ENCODE results near the gene JAK2.

JAK2 gene

GRCh38 chr9:5002811-5003210 is 17.7 kb downstream of the JAK2 start (continued):
- TF ChIP-seq, protein P1, sequence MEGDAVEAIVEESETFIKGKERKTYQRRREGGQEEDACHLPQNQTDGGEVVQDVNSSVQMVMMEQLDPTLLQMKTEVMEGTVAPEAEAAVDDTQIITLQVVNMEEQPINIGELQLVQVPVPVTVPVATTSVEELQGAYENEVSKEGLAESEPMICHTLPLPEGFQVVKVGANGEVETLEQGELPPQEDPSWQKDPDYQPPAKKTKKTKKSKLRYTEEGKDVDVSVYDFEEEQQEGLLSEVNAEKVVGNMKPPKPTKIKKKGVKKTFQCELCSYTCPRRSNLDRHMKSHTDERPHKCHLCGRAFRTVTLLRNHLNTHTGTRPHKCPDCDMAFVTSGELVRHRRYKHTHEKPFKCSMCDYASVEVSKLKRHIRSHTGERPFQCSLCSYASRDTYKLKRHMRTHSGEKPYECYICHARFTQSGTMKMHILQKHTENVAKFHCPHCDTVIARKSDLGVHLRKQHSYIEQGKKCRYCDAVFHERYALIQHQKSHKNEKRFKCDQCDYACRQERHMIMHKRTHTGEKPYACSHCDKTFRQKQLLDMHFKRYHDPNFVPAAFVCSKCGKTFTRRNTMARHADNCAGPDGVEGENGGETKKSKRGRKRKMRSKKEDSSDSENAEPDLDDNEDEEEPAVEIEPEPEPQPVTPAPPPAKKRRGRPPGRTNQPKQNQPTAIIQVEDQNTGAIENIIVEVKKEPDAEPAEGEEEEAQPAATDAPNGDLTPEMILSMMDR (tag by site-specific recombination; IDR thresholded peaks at IDR 0.05) = no peak
- TF ChIP-seq WT1 (tag by site-specific recombination; IDR thresholded peaks at IDR 0.05) = no peak
- TF ChIP-seq ZNF645 (tag by site-specific recombination; IDR thresholded peaks at IDR 0.05) = no peak

DNA sequence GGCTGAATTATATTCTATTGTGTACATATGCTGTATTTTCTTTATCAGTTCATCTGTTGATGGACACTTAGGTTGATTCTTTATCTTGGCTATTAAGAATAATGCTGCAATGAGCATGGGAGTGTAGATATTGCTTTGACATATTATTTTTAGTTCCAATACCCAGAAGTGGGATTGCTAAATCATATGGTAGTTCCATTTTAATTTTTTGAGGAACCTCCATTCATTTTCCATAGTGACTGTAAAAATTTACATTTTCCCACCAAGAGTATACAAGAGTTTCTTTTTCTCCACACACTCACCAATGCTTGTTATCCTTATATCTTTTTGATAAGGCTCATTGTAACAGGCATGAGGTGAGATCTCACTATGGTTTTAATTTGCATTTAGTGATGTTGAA is 19.4 kb downstream of the JAK2 start:
- ChIA-PET POLR2A (no interaction called here), CTCF (no interaction called here)
- Histone ChIP-seq H3K9me3 (ENCODE audit: control insufficient read depth, insufficient read depth, low read depth, low read length) (no peaks in the 10 kb centered on the region), H3K27ac (ENCODE audit: extremely low read depth, low read depth, low read length) (no peak overlapping the region), H3K4me1 (ENCODE audit: control insufficient read depth, insufficient read depth, low read length) (no peaks in the 10 kb centered on the region), H3K36me3 (ENCODE audit: control insufficient read depth in 2 of 2, insufficient read depth in 1 of 2, low read length in 2 of 2) (no peaks in the 10 kb centered on the region), H3K4me3 (ENCODE audit: low read depth, low read length) (no peak overlapping the region)
- TF ChIP-seq ZFP69B (tag by site-specific recombination; IDR thresholded peaks at IDR 0.05) = no peak

- no peak for TF ChIP-seq SCRT2 (tag by site-specific recombination; IDR thresholded peaks at IDR 0.05)
- TF ChIP-seq, protein P2, sequence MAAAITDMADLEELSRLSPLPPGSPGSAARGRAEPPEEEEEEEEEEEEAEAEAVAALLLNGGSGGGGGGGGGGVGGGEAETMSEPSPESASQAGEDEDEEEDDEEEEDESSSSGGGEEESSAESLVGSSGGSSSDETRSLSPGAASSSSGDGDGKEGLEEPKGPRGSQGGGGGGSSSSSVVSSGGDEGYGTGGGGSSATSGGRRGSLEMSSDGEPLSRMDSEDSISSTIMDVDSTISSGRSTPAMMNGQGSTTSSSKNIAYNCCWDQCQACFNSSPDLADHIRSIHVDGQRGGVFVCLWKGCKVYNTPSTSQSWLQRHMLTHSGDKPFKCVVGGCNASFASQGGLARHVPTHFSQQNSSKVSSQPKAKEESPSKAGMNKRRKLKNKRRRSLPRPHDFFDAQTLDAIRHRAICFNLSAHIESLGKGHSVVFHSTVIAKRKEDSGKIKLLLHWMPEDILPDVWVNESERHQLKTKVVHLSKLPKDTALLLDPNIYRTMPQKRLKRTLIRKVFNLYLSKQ (tag by site-specific recombination; IDR thresholded peaks at IDR 0.05; ENCODE audit: borderline replicate concordance) = no peak
- ChIA-PET POLR2A (no interaction called here), CTCF (no interaction called here)
Observed at GRCh38 chr9:5008202-5008601, 23.1 kb downstream of the JAK2 start.

GRCh38 chr9:5013374-5013773 is 28.3 kb downstream of the JAK2 start:
- Histone ChIP-seq H3K4me3 (ENCODE audit: low read depth, low read length) (no peak overlapping the region), H3K4me1 (ENCODE audit: control insufficient read depth, insufficient read depth, low read length) (no peaks in the 10 kb centered on the region), H3K27ac (ENCODE audit: extremely low read depth, low read depth, low read length) (no peak overlapping the region), H3K9me3 (ENCODE audit: control insufficient read depth, insufficient read depth, low read depth, low read length) (no peaks in the 10 kb centered on the region), H3K36me3 (ENCODE audit: control insufficient read depth in 2 of 2, insufficient read depth in 1 of 2, low read length in 2 of 2) (no peaks in the 10 kb centered on the region)
- CTCF ChIA-PET = interaction anchor here (1.0 kb wide), 1 partner anchor 806 kb away, joined by 3 read pairs; no protein-coding TSS in a partner anchor
- TF ChIP-seq ZNF266 (tag by site-specific recombination; IDR thresholded peaks at IDR 0.05; ENCODE audit: low read depth) = no peak
- no peak for TF ChIP-seq ZNF585B (tag by site-specific recombination; IDR thresholded peaks at IDR 0.05)
- no peak for TF ChIP-seq ZNF555 (tag by site-specific recombination; conservative IDR thresholded peaks at IDR 0.05)
- no peak for TF ChIP-seq OSR2 (tag by site-specific recombination; IDR thresholded peaks at IDR 0.05)
- TF ChIP-seq ZNF426 (tag by site-specific recombination; IDR thresholded peaks at IDR 0.05) = no peak
- no peak for TF ChIP-seq ZNF624 (tag by site-specific recombination; IDR thresholded peaks at IDR 0.05)
- TF ChIP-seq ZBTB26 (tag by site-specific recombination; optimal IDR thresholded peaks at IDR 0.05) = no peak
- TF ChIP-seq ZNF529 (tag by site-specific recombination; IDR thresholded peaks at IDR 0.05; ENCODE audit: insufficient replicate concordance) = no peak
- TF ChIP-seq ZNF792 (tag by site-specific recombination; IDR thresholded peaks at IDR 0.05) = no peak
- no peak for TF ChIP-seq ZNF184 (tag by site-specific recombination; IDR thresholded peaks at IDR 0.05)
- TF ChIP-seq, protein P3, sequence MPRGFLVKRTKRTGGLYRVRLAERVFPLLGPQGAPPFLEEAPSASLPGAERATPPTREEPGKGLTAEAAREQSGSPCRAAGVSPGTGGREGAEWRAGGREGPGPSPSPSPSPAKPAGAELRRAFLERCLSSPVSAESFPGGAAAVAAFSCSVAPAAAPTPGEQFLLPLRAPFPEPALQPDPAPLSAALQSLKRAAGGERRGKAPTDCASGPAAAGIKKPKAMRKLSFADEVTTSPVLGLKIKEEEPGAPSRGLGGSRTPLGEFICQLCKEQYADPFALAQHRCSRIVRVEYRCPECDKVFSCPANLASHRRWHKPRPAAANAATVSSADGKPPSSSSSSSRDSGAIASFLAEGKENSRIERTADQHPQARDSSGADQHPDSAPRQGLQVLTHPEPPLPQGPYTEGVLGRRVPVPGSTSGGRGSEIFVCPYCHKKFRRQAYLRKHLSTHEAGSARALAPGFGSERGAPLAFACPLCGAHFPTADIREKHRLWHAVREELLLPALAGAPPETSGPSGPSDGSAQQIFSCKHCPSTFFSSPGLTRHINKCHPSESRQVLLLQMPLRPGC (tag by site-specific recombination; IDR thresholded peaks at IDR 0.05) = no peak
- no peak for TF ChIP-seq ZNF548 (tag by site-specific recombination; IDR thresholded peaks at IDR 0.05)
- no peak for TF ChIP-seq ZNF777 (tag by site-specific recombination; IDR thresholded peaks at IDR 0.05; ENCODE audit: borderline replicate concordance)
- no peak for TF ChIP-seq ZNF148 (tag by site-specific recombination; IDR thresholded peaks at IDR 0.05; ENCODE audit: borderline replicate concordance)
- POLR2A ChIA-PET = no interaction called here

More at GRCh38 chr9:5008202-5008601, 23.1 kb downstream of the JAK2 start:
- no peaks in the 10 kb centered on the region for H3K36me3 ChIP-seq (ENCODE audit: control insufficient read depth in 2 of 2, insufficient read depth in 1 of 2, low read length in 2 of 2)
- no peaks in the 10 kb centered on the region for H3K9me3 ChIP-seq (ENCODE audit: control insufficient read depth, insufficient read depth, low read depth, low read length)
- no peak overlapping the region for H3K27ac ChIP-seq (ENCODE audit: extremely low read depth, low read depth, low read length)
- no peak overlapping the region for H3K4me3 ChIP-seq (ENCODE audit: low read depth, low read length)
- no peaks in the 10 kb centered on the region for H3K4me1 ChIP-seq (ENCODE audit: control insufficient read depth, insufficient read depth, low read length)
